K562 (cell line): ENCODE data around the gene AS3MT. TPM values are rescaled to one million over a fixed set of nuclear protein-coding genes. Genes with fewer than 3 reads are reported as not detected.

Experiments
- ATF3 ChIP-seq, 2 experiments: fragments of 450-650 bp in 1 of 2; sonication (generic) in 1 of 2; formaldehyde crosslinking in 1 of 2; IDR thresholded peaks in 1 of 2; conservative IDR thresholded peaks in 1 of 2; 2 replicates each; pipeline versions ENCODE4 v1.6.1 to v1.8.1; 2016 to 2023; ENCODE audit warnings: mild to moderate bottlenecking in 2 of 2, moderate library complexity in 2 of 2, inconsistent platforms in 1 of 2, missing genetic modification reagents in 1 of 2
- ATF6 ChIP-seq: sonication (generic); formaldehyde crosslinking; IDR thresholded peaks from 2 replicates; pipeline ENCODE4 v1.4.0; 2020; ENCODE audit warnings: mild to moderate bottlenecking, missing genetic modification reagents
- DPF2 ChIP-seq: fragments of 450-650 bp; IDR thresholded peaks from 2 replicates; pipeline ENCODE4 v1.6.1; 2016
- FOXK1 ChIP-seq: sonication (generic); formaldehyde crosslinking; IDR thresholded peaks from 2 replicates; pipeline ENCODE4 v1.8.0; 2022; ENCODE audit warnings: missing genetic modification reagents, mild to moderate bottlenecking, borderline replicate concordance
- HDAC2 ChIP-seq: fragments of 450-650 bp; IDR thresholded peaks from 2 replicates; pipeline ENCODE4 v1.6.1; 2016; ENCODE audit warnings: mild to moderate bottlenecking
- ILK ChIP-seq: fragments of 450-650 bp; IDR thresholded peaks from 2 replicates; pipeline ENCODE4 v1.6.1; 2016; ENCODE audit warnings: missing genetic modification characterization, low read depth, mild to moderate bottlenecking, missing compliant biosample characterization, moderate library complexity, borderline replicate concordance
- JUND ChIP-seq, 2 experiments: IDR thresholded peaks; 2 replicates in 1 of 2; 3 replicates in 1 of 2; pipeline ENCODE4 v1.6.1; 2011; ENCODE audit warnings: borderline replicate concordance in 2 of 2, low read depth in 2 of 2, low read length in 2 of 2, improper control_type of control experiment in 1 of 2, missing biosample characterization in 1 of 2, missing genetic modification characterization in 1 of 2, missing genetic modification reagents in 1 of 2
- KLF16 ChIP-seq: IDR thresholded peaks from 2 replicates; pipeline ENCODE4 v1.6.1; 2016; ENCODE audit warnings: antibody characterized with exemption
- LCOR ChIP-seq: sonication (generic); formaldehyde crosslinking; IDR thresholded peaks from 2 replicates; pipeline ENCODE4 v1.8.0; 2022; ENCODE audit warnings: mild to moderate bottlenecking, missing genetic modification reagents
- NEUROD1 ChIP-seq: fragments of 150-350 bp; IDR thresholded peaks from 2 replicates; pipeline ENCODE4 v1.6.1; 2014; ENCODE audit warnings: borderline replicate concordance, low read length, low read depth; ENCODE audit not compliant: partially characterized antibody
- SLC30A9 ChIP-seq: fragments of 250-450 bp; sonication (Bioruptor Pico); IDR thresholded peaks from 2 replicates; pipeline ENCODE4 v1.8.0; 2022; ENCODE audit warnings: mild to moderate bottlenecking, moderate library complexity
- TCF7 ChIP-seq: sonication (generic); IDR thresholded peaks from 2 replicates; pipeline ENCODE4 v1.6.1; 2016; ENCODE audit warnings: antibody characterized with exemption, borderline replicate concordance
- ZNF347 ChIP-seq: fragments of 450-650 bp; formaldehyde crosslinking; IDR thresholded peaks from 2 replicates; pipeline ENCODE4 v1.4.0; 2020; ENCODE audit warnings: low read depth, mild to moderate bottlenecking, moderate library complexity
- ZNF444 ChIP-seq: fragments of 250-450 bp; sonication (Bioruptor Pico); IDR thresholded peaks from 2 replicates; pipeline ENCODE4 v1.4.0; 2020; ENCODE audit warnings: mild to moderate bottlenecking, moderate library complexity
- ZNF695 ChIP-seq: fragments of 450-650 bp; formaldehyde crosslinking; IDR thresholded peaks from 2 replicates; pipeline ENCODE4 v1.4.0; 2020; ENCODE audit warnings: mild to moderate bottlenecking, moderate library complexity
- polyA plus RNA-seq, 8 experiments: library from polyadenylated mRNA; depleted of rRNA in 4 of 8; stranded (reverse) in 5 of 8; unstranded in 3 of 8; fragments of >200 nt; fragmentation: Nextera tagmentation in 2 of 8; fragmentation: Illumina TruSeq in 1 of 8; extraction: Ambion mirVana in 2 of 8; extraction: Trizol in 1 of 8; gene quantifications; 2 replicates each; pipeline versions ENCODE4 v1.2.1 to v1.2.3, GENCODE V29; 2011 to 2014; ENCODE audit warnings: inconsistent platforms in 1 of 8, missing spikeins in 1 of 8
- total RNA-seq, 7 experiments: library from RNA; depleted of rRNA in 6 of 7; stranded (reverse); fragments of >200 nt in 6 of 7; fragmentation: Illumina TruSeq in 2 of 7; extraction: Trizol in 2 of 7; gene quantifications; 2 replicates each; pipeline versions ENCODE4 v1.2.1 to v1.2.3, GENCODE V29; 2011 to 2021; ENCODE audit warnings: low replicate concordance in 1 of 7

The AS3MT gene
- total and polyA plus RNA-seq, 9 of the 15 experiments (the other 6 are each of a cell fraction or from before 2014, with no cell fraction given) = 0.04 to 0.33 (median 0.19) TPM; not detected in 2

GRCh38 chr10:102917962-102918816 lies 48.9 kb downstream of the AS3MT start, which contains the start of gene CNNM2 (continued):
- TF ChIP-seq FOXK1 (CRISPR knock-in tag) (no peak), DPF2 (no peak), TCF7 (no peak), ILK (tag) (no peak), SLC30A9 (CRISPR knock-in tag) (no peak), ATF3 (IDR thresholded peaks at IDR 0.05) (no peak), ATF3 (CRISPR knock-in tag; conservative IDR thresholded peaks at IDR 0.05) (no peak), KLF16 (no peak), ZNF695 (CRISPR knock-in tag) (no peak), NEUROD1 (peak; percentile 67), JUND (IDR thresholded peaks at IDR 0.05; ENCODE audit: borderline replicate concordance, low read depth, low read length) (peak; percentile 12; the same call in 1 of the 2 replicates), JUND (tag; IDR thresholded peaks at IDR 0.05; ENCODE audit: borderline replicate concordance, low read depth, low read length) (no peak), HDAC2 (no peak), LCOR (CRISPR knock-in tag) (no peak), ZNF347 (CRISPR knock-in tag) (no peak), ATF6 (CRISPR knock-in tag) (no peak; the same call in 1 of the 2 replicates), ZNF444 (no peak)
